Occipital lobe (tissue), 2 donors: ENCODE data around the gene KHDC4. TPM values are rescaled to one million over a fixed set of nuclear protein-coding genes. Genes with fewer than 3 reads are reported as not detected.
A peak's percentile ranks its signal among the peaks of the same experiment; 100 is the strongest.

Experiments used
- DNase-seq: peaks from one replicate; lab custom pipeline; 2025; lab: John Stamatoyannopoulos, UW
- total RNA-seq: library from RNA; depleted of rRNA; stranded (reverse); fragments of >200 nt; gene quantifications from one replicate; pipeline ENCODE4 v1.2.3, GENCODE V29; 2014

KHDC4 gene
- total RNA-seq, 1 donor from 2014 or later, result 37.6 TPM

GRCh38 chr1:155969377-155969791 lies 35.2 kb upstream of the KHDC4 start:
- peak; percentile 63 for DNase-seq

GRCh38 chr1:155968670-155969069 lies 34.5 kb upstream of the KHDC4 start:
- peak; percentile 83 for DNase-seq

GRCh38 chr1:155968051-155968400 lies 33.8 kb upstream of the KHDC4 start:
- DNase-seq, result no peak

DNA sequence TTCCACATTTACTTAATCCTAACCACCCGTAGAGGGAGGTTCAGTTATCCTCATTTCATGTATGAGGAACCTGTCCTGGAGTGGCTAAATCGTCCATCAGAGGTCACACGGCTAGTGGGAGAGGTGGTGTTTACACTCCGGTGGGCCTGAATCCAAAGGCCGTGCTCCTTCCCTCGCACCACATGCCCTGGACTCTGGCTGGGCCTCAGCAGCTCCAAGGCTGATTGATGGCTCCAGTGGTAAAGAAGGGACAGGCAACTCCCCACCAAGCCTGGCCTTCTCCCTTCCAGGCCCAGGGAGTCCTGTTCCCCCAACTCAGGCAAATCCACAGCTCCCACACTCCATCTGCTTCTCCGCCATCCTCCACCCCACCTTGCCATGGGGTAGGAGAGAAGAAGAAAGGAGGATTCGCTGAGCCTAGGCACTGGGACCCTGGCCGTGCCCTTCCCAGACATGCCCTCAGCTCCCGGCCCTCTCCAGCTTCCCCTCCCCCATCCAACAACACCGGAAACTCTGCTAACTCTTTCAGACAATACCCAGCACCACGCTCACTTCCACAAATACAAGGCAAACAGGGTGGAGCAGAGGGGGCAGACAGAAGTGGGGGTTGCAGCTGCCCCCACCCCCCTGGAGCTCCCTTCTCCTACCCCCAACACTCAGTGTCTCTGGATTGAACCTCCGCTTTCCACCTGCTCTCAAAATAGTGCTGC lies 33.3 kb upstream of the KHDC4 start:
- peak; percentile 42 for DNase-seq

DNA sequence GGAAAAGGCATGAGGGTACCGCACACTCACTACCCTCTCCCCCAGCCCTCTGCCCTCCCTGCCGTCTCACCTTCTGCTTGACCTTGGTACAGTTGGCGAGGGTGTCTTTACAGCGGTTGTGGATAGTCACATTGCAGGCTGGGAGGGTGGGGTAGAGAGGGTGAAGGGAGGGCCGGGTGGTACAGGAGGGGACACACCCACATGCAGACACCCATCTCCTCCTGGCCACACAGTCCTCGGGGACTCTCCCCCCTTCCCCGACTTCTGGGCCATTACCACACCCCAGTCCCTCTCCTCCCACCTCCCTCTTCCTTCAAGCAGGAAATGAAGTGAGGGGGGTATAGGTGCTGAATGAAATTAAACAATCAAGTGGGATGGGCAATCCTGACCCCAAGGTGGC lies 32.5 kb upstream of the KHDC4 start:
- no peak for DNase-seq

DNA sequence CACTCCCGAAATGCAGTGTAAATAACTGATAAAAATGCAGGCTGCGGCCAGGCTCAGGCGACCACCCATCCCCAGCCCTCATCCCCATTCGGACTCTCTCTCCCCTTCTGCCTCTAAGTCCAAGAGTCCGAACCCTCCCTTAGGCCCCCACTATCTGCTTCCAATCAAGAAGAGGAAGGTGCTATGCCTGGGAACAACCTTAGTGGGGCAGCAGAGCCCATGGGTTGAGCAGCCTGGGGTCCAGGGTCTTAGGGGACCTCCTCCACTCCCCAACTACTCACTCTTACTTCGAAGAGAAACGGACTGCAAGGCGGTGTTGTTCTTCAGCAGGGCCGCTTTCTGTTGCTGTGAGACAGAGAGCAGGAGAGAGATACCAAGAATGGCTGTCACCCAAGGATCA lies 31.9 kb upstream of the KHDC4 start:
- DNase-seq, result no peak

DNA sequence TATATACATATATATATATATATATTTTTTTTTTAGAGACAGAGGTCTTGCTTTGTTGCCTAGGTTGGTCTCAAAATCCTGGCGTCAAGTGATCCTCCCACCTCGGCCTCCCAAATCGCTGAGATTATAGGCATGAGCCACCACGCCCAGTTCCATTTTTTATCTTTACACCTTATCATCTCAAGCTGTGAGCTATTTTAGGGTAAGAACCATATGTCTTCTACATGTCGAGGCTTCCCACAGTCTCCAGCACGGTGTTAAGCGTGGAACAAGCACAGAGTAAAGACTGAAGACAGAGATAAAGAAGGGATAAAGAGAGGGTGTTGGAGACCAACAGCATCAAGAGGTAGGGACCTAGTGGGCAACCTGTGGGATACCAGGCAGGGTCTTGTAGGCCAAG lies 30.0 kb upstream of the KHDC4 start:
- no peak for DNase-seq

- no peak for DNase-seq
These were observed 28.5 kb upstream of the KHDC4 start for GRCh38 chr1:155962599-155963211.

DNA sequence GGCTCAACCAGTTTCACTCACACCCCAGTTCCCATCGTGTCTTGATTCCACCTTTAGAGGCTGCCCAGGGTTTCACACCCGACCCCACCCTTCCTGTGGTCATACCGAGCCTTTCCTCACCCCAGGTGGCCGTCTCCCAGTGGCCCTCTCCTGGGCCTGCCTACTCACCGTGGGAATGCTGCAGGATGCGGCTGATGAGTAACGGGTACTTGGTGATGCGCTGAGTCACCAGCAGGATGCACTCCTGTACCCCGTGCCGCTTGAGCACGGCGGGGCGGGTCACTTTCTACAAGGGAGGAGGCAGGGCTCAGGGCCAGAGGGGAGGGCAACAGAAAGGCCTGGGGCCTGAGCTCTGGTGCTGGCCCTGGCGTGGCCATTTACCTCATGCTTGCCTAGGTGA lies 27.7 kb upstream of the KHDC4 start:
- peak; percentile 68 for DNase-seq

DNA sequence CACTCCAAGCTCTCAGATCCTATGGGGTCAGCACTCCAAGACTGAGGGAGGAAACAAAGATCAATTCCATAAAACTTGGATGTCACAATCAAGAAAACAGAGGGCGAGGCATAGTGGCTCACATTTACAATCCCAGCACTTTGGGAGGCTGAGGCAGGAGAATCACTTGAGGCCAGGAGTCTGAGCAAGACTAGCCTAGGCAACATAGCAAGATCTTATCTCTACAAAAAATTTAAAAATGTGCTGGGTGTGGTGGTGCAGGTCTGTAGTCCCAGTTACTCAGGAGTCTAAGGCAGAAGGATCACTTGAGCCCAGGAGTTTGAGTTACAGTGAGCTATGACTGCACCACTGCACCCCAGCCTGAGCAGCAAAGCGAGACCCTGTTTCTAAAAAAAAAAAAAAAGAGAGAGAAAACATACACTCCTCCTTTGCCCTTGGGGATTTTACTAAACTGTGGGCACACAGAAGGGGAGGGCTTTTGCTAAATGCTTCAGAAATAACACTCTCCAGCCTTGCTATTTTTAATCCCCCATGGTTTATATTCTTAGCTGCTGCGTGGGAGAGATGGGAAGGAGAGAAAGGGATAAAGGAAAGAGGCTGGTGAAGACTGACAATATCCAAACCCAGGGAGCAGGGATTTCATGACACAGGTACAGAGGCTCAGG lies 26.0 kb upstream of the KHDC4 start:
- no peak for DNase-seq

- no peak for DNase-seq
These were observed 23.2 kb upstream of the KHDC4 start for GRCh38 chr1:155957411-155957915.

GRCh38 chr1:155954645-155955044 lies 20.4 kb upstream of the KHDC4 start:
- DNase-seq, result no peak

- no peak for DNase-seq
These were observed 18.3 kb upstream of the KHDC4 start for GRCh38 chr1:155952505-155952890.

DNA sequence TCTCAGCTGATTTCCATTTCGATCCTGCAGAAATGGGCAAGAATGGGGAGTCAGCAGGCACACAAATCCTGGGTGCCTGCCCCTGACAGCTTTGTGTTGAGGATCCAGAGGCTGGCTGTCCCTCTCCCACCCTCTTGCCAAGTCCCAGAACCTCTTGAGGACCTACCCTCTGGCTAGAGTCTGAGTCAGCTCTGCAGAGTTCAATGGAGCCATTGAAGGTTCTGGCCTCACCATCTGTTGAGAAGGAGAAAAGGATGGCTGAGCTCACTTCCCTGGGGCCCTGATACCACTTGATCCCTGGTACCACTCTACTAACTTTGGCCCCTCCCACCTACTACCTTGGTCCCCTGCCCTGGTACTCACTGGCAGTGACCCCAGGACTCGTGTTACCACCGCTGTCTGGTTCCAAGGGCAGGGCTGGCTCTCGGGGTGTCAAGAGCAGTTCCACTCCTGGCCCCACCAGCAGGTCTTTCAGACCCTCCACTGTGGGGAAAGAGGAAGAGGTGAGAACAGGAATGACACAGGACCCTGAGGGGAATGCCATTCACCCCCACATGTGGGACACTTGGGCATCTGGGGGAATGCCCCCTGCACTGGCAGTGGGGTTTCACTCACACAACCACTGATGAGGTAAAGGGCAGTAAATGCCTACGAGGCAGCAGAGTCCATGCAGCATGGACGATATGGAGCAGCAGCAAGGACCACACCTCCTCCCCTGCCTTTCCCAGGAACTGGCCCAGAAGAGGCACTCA lies 17.7 kb upstream of the KHDC4 start:
- DNase-seq, result no peak

GRCh38 chr1:155950829-155951228 lies 16.6 kb upstream of the KHDC4 start:
- no peak for DNase-seq

- no peak for DNase-seq
These were observed 13.5 kb upstream of the KHDC4 start for GRCh38 chr1:155947741-155948140.

DNA sequence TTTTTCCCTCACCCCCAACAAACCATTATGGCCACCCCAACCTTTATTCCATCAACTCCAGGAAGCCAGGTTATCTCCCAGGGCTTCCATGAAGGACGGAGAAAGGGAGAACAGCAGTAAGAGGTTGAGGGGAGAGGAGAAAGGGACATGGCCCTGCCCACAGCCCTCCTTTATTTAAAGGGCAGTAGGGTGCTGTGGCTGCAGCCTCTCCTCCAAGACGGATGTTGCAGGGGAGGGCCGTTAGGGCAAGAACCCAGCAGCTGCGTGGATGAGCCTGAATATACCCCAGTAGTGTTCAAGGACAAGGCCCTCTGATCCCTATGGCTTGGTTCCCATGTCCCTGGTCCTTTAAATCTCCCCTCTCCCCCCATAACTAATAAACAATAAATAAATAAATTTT lies 13.1 kb upstream of the KHDC4 start:
- DNase-seq, result no peak

DNA sequence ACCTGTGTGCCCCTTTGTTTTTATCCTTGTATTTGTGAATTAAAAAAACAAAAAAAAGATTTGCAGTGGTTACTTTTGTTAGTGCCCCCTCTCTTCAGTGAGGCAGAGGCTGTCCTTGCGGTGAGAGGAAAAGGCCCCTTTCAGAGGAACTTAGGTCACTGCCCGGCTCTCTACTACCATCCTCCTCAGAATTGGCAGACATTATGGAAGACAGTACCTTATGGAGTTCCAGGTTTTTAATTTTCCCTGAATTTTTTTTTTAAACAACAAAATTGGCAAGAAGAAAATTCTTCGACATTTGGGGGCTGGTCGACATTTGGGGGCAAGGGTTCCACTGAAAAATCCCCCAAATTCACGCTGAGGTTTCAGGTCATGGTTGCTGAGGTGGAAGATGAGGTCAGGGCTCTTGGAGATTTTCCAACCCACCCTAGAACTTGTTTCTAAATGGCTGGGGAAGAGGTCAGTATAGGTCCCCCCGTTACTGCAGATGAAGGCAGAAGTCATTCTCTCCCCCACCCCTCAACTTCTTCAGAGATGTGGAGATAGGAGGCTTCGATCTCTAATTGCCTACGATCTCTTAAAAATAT lies 12.5 kb upstream of the KHDC4 start:
- no peak for DNase-seq

DNA sequence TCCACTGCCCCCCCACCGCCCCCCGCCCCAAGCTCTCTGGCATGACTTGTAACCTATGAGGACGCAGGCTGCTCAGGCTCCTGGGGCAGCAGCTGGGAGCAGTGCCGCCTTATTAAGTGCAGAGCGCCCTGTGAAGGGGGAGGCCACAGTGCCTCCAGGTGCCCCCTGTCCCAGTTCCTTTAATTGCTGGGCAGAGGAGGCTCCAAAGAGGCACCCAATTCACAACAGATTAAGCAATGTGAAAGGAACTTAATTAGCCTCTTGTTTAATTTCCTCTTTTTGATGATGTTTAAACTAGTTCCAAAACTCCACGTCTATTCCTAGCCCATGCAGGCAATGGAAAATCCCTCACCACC lies 10.2 kb upstream of the KHDC4 start:
- no peak for DNase-seq

GRCh38 chr1:155942578-155943141 lies 8.4 kb upstream of the KHDC4 start:
- no peak for DNase-seq

DNA sequence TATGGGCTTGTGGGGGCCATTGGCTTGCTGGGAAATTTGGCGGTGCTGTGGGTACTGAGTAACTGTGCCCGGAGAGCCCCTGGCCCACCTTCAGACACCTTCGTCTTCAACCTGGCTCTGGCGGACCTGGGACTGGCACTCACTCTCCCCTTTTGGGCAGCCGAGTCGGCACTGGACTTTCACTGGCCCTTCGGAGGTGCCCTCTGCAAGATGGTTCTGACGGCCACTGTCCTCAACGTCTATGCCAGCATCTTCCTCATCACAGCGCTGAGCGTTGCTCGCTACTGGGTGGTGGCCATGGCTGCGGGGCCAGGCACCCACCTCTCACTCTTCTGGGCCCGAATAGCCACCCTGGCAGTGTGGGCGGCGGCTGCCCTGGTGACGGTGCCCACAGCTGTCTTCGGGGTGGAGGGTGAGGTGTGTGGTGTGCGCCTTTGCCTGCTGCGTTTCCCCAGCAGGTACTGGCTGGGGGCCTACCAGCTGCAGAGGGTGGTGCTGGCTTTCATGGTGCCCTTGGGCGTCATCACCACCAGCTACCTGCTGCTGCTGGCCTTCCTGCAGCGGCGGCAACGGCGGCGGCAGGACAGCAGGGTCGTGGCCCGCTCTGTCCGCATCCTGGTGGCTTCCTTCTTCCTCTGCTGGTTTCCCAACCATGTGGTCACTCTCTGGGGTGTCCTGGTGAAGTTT lies 7.8 kb upstream of the KHDC4 start:
- no peak for DNase-seq
